GM18520 (cell line): ENCODE measurements around the gene DAZAP1.

Experiments used
- ATAC-seq: cut with Tn5 transposase; IDR thresholded peaks from one replicate; pipeline ENCODE4 v1.9.1; 2021; ENCODE audit not compliant: unreplicated experiment

The DAZAP1 gene

DNA sequence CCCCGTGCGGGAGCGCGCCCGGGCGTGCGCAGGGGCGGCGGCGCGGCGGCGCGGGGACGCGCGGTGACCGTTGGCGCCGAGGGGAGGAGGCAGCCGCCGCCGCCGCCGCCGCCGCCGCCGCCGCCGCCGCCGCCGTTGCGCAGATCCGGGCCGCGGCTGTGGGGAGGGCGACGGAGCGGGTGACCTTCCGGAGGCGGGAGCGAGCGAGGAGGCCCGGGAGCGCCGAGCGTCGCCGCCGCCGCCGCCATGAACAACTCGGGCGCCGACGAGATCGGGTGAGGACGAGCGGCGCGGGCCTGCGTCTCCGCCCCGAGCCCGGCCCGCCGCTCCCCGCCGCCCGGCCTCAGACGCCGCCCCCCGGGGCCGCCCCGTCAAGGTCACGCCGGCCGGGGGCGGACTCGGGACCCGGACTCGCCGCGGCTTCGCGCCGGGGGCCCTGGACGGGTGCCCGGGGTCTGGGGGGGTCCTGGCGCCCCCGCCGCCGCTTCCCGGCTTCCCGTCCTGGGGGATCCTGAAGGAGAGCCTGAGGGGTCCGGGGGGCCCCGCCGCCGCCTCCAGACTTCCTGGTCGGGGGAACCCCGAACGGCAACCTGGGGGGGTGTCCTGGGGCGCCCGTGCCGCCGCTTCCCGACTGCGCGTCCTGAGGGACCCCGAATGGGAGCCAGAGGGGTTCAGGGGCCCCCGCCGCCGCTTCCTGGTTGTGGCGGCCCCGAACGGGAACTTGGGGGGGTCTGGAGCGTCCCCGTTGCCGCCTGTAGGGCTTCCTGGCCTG is at the start of gene DAZAP1:
TSS of gene DAZAP1 (plus strand) at position 59 of the 772 bp plus-strand sequence. CDS start at position 247, 188 bp downstream.
- no peak for ATAC-seq

DNA sequence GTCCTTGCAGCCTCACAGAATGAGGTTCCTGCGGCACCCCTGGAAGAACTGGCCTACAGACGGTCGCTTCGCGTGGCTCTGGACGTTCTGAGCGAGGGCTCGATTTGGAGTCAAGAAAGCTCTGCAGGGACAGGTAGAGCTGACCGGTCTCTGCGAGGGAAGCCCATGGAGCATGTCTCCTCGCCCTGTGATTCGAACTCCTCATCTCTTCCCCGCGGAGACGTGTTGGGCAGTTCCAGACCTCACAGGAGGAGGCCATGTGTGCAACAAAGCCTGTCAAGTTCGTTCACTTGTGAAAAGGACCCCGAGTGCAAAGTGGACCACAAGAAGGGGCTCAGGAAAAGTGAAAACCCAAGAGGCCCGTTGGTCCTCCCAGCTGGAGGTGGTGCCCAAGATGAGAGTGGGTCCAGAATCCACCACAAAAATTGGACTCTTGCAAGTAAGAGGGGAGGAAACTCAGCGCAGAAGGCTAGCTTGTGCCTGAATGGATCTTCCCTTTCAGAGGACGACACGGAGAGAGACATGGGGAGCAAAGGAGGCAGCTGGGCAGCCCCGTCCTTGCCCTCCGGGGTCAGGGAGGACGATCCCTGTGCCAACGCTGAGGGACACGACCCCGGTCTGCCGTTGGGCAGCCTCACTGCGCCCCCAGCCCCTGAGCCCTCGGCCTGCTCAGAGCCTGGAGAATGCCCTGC is 47.1 kb upstream of the DAZAP1 start:
- ATAC-seq: no peak

DNA sequence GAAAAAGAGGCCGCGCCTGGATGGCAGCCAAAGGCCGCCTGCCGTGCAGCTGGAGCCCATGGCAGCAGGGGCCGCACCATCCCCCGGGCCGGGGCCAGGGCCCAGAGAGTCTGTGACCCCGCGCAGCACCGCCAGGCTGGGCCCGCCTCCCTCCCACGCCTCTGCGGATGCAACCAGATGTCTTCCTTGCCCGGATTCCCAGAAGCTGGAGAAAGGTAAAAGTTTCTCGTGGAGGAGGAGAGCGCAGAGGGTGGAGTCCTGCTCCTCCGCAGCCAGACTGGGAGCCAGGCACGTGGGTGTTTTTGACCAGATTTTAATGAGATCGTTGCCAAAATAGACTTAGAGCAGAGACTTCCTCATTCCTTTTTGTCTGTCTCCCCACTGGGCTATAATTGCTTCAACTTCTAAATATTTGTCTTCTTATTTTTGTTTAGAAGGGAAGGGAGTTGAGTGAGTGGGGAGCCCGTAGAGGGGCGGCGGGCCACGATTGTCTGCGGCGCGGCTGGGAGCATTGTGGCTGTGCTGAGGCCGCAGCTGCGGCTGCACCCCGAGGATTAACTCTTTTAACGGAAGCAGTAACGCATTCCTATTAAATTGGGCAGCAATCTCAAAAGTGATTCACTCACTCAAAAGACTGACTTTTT is 46.4 kb upstream of the DAZAP1 start:
- no peak for ATAC-seq

DNA sequence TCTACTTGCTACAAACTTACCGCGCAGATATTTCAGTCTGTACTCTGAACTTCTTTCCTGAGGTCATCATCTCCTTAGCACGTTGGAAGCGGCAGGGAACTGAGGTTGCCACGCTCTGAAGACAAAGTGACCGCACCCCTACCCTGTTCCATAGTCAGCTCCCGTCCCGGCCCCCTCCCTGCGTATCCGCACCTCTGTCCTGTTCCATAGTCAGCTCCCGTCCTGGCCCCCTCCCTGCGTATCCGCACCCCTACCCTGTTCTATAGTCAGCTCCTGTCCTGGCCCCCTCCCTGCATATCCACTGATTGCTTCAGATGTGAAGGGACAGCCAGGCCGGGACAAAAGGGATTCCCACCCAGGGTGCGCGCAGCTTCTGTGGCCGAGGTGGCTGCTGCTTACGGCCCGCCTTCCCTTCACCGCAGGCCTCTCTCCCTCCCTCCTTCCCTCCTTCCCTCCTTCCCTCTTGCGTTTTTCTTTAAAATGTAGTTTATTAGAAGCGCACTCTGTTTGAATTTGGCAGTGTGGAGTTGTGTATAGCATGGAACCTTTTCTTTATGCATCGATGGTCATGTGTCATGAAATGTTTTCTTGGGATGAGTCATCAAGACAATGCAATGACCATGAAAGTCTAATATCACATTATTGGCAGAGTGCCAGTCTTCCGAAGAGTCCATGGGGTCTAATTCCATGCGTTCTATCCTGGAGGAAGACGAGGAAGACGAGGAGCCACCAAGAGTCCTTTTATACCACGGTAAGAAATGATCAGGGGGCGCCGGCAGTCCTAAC is 45.6 kb upstream of the DAZAP1 start:
- no peak for ATAC-seq

DNA sequence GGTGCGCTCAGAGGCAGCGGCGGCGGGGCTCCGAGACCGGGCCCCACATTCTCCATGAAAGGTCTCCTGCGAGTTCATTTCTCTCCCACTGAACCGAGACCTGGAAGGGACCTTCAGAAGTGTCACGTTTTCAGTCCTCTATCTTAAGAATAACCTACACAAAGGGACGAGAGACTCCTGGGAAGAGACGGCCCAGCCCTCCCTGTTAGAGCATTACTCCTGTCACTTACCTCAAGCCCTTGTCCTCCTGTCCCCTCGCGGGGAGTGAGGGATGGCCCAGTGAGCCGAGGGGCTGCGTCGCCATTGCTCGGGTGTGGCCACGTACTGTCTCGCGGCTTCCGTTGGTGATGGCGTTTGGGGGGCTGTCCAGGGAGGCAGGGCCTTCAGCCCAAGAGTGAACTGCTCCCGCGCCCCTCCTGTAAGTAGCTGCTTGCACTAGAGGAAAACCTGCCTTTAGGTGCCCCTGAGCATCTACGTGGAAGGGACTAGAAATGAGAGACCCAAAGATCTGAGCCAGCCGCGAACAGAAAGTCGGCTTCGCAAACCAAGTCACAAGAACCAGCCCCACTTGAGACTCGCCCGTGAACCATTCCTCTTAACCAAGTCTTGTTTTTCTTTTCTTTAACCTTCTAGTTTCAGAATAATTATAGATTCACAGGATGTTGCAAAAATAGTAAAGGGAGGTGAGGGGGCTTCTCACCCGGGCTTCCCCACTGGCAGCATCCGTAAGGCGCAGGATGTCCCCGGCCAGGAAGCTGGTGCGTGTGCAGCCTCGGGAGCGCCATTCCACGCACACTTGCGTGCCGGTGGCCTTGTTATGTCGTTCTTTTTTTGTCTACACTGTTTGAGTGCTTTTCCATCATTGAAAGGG is 44.8 kb upstream of the DAZAP1 start:
- ATAC-seq: no peak

DNA sequence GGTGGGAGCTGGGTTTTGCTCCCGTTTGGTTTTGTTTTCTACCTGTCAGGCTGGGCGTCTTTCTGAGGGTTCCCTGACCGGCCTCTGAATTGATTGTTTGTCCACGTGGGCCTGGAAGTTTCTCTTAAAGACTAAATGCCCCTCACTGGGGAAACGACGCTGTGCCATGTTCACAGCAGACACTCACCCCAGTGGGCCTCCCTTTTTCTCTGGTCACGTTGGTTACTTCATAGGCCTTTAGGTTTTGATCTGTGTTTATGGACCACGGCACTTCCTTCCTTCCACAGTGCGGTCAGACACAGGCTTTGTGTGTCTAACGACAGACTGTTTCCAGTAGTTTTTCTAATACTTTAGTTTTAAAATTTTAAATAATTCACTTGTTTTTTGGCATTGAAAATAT is 43.8 kb upstream of the DAZAP1 start:
- no peak for ATAC-seq

DNA sequence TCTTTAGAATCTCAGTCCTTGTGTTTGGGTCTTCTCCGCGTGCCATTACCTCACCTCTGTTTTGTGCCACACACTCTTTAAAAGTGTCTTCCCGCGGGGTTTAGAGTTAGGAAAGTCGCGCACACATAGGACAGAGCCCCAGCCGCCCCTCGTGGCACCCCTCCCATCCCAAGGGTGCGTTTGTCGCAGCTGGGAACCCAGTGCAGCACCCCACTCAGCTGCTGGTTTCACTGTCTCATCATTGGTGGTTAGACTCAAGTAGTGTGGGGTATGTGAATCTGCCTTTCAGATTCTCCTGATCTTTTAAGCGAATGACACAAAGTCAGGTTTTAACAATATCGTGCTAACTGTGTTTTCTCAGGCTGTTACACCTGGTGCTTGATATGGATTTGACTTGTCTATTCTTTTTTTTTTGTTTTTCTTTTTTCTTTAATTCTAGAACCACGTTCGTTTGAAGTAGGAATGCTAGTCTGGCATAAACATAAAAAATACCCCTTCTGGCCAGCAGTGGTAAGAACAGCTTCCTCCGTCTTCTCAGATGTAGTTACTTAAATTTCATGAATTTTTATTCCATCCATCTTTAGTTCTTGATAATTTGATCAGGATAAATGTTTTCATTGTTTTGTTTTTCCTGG is 43.2 kb upstream of the DAZAP1 start:
- no peak for ATAC-seq

DNA sequence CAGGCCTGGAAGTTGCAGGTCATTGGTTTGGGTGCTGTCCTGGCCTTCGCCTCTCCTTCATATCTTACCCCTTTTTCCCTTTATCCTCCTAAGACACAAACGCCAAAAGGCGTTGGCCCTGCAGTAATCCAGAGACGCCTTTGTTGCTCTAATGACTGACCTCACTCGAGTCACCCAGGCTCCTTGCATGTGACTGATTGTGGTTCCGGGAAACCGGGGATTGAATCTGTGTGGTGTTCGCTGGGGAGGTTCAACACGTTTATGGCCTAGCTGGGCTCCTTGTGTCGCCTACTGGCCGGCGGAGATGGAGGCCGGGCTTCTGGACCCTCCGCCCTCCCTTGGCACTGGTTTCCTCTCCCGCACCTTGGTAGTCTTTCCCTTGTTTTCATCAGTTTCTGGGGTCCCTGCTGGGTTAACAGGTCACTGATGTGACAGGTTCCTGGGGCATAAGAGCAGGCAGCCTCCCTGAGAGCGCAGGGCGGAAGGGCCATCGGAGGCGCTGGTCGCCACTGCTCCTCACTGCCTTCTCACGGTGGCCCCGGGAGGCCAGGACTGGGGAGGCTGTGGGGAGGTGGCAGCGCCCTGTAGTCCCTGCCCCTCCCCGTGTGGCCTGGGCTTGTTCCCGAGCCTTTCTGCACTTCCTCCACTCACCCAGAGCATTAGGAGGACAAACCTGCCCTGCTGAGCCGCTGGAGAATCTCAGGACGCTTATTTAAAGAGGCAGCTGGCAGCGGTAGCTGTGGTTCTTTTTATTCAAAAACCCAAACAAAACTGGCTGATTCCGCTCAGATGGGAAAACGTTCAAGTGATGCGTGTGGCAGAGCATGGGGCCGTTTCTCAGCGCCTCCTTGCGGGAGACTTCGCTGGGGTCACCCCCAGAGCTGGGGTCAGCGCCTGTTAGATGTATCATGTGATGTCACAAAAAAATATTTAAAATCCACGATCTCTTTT is 41.8 kb upstream of the DAZAP1 start:
- no peak for ATAC-seq

DNA sequence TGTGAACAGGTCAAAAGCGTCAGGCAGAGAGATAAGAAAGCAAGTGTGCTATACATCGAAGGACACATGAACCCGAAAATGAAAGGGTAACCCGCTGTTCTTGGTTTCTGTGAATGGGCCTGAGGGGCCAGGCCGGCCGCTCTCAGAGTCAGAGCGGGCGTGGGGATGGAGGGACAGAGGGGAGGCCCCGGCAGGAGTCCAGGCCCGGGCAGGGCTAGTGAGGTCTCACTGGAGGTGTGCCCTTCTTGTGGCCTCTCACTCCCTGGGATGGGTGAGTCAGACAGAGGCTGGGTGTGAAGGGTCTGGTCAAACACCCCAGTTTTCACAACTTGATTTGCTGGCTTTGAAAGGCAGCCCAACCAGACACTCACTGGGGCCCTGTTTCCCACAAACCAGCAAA is 41.1 kb upstream of the DAZAP1 start:
- no peak for ATAC-seq

DNA sequence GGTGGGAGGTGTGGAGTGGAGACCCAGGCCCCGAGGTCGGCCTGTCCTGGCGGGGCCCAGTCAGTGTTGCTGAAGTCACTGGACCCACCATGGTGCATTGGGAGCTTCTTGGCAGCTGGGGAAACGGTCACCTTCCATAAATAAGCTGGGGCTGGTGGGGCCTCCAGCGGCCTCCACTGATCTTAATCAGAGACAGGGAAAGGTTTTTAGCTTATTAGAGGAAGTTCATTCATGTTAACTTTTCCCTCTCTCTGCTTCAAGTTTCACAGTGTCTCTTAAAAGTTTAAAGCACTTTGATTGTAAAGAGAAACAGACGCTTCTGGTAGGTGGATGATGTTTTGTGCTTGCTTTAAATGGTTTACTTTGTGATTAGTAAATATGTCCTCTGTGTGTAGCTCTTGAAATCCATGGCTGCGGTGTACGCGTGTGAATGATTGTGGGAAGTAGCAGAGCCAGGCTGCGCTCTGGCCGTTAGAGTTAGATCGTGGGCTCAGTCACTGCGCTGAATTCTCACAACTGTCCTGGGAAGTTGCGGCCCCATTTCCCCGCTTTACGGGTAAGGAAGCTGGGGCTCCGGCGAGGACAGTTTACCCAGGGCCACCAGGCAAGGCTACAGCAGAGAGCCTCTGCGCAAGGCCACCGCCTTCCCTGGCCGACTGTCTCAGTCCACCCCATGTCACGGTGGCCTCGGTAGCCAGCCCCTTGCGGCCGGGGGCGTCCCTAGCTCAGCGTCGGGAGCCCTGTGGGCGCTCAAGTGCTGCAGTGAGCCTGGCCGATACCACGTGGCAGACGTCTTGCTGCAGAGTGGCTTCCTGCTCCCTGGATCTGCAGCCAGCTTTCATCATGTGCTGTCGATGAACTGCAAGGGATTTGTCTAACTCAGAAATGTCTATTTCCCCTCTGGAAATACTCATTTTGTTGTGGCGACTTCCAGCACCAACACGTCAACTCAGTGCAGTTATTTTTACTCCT is 40.2 kb upstream of the DAZAP1 start:
- ATAC-seq: no peak

DNA sequence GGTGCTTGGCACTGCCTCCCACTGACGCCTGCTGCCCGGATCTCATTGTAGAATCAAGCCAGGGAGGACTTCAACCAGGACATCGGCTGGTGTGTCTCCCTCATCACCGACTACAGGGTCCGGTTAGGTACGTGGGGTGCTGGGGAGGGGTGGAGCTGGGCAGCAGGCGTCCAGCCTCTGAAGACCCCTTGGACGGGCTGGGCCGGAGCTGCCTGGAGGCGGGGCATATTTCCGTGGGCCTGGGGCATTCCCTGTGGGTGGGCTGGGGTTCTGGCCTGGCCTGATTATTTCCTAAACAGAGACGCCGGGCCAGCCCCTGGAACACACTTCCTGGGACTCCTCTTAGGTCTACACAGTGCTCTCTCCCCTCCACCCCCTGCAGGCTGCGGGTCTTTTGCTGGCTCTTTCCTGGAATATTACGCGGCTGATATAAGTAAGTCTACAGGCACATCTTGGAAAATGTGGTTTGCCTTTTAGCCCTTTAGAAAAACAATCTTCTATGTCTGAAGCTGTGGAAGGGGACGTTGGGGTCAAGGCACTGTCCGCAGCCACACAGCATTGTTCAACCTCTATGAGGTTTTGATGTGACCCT is 38.1 kb upstream of the DAZAP1 start:
- ATAC-seq: no peak

DNA sequence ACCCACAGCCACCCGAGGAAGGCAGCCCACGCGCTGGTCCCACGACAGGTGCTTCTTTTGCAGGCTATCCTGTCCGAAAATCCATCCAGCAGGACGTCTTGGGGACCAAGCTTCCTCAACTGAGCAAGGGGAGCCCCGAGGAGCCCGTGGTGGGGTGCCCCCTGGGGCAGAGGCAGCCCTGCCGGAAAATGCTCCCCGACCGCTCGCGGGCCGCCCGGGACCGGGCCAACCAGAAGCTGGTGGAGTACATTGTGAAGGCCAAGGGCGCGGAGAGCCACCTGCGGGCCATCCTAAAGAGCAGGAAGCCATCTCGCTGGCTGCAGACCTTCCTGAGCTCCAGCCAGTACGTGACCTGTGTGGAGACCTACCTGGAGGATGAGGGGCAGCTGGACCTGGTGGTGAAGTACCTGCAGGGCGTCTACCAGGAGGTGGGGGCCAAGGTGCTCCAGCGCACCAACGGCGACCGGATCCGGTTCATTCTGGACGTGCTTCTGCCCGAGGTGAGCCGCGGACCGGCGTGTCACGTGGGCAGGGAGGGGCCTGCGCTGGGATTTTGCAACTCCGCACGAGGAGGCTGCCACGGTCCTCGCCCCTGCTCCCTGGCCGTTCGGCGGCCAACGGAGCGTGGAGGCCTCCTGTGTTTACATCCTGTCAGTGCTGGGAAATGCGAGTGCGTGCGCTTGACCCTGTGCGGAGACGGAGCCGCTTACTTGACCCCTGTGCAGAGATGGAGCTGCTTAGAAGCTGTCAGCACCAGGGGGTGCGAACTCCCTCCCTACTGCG is 36.6 kb upstream of the DAZAP1 start:
- ATAC-seq: no peak

DNA sequence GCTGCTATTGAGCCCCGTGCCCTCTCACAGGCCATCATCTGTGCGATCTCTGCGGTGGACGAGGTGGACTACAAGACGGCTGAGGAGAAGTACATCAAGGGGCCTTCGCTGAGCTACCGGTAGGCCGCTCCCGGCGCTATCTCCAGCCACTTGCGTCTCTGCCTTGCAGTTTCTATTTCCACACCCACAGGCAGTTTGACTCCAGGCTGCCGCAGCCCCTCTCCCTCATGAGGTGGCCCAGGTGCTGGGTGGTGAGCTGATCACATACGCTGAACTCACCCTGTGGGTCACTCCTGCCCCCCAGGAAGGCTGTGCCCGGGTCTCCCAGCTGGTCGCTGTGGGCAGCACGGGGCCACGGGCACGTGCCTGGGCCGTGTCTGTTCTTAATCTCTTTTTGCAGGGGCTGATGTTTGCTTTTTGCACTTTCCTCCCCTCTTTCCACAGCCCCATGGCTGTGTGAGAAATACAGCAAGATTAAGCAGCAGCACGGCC is 34.3 kb upstream of the DAZAP1 start:
- no peak for ATAC-seq

DNA sequence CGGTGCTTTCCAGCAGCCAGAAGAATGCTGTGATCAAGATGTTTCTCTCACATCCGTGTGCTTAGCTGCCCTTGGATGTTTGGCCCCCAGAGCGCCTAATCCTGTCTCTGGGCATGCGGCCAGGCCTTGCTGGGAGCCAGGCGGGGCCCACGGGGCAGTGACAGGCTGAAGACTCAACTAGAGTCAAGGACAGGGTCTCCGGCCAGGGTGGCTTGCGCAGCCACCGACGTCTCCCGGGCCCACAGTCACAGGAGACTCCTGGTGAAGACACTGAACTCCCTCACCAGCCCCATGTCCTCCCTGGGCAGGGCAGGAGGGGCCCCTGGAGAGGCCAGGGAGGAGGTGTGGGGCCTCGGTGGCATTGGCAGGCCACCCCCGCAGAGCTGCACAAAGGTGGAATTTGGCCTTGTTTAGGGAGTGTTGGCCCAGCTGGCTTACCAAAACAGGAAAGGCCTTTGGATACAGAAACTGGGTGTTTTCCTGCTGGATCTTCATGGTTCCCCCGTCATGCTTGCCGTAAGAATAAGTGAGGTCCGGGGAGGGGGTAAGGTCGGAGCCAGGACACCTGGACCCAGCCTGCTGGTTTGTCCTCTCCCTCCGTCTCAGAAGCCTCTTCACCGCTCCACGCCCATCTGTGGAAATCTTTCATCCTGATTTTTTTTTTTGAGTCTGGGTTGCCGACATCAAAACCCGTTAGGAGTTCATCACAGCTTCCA is 33.7 kb upstream of the DAZAP1 start:
- no peak for ATAC-seq

DNA sequence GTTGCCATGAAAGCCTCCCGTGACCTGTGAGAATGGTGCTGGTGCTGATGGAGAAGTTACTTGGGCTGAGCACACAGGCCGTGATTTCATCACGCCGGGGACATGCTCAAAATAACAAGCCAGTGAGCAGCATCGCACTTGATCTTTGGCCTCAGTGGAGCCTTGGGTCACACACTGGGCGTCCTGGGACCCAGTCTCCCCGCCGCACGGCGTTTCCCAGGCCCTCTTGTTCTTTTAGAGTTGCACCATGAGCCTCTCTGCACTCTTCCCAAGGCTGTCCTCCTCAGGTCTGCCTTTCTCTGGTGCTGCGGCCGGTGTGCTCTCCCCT is 33.2 kb upstream of the DAZAP1 start:
- no peak for ATAC-seq

DNA sequence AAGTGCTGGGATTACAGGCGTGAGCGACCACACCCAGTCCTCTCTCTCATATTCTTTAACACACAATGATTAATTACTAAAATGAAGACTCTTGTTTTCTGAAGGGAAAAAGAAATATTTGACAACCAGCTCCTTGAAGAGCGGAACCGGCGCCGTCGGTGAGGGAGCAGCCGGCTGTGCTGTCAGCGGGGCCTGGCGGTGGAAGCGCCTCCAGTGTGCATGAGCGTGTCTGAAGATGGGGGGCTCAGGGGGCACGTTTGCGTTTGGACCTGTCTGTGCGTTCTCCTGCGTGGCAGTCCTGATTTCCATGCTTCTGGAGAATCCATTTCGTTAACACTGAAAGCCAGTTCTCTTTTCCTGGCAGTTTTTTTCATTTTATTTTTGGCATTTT is 31.0 kb upstream of the DAZAP1 start:
- no peak for ATAC-seq
